Renal cortical epithelial cell (primary cell): ENCODE results near the gene WDR46. TPM values are rescaled to one million over a fixed set of nuclear protein-coding genes. Genes with fewer than 3 reads are reported as not detected.
"Not testable (repeated sequence)": the region's sequence is repeated elsewhere in the genome, so short reads cannot be mapped to it uniquely, and the experiment has no call there.

Source experiments
- DNase-seq: peaks from one replicate; pipeline ENCODE4 v3.0.0-alpha.2; 2011; ENCODE audit warnings: low read depth
- total RNA-seq: library from RNA; depleted of rRNA; stranded (reverse); fragments of >200 nt; gene quantifications from 2 replicates; pipeline ENCODE4 v1.2.3, GENCODE V29; 2014

WDR46 gene
- total RNA-seq, 1 donor from 2014 or later: 54.6 TPM

- DNase-seq: no peak
These were observed 17.9 kb downstream of the WDR46 start for GRCh38 chr6:33271117-33271467.

GRCh38 chr6:33264015-33264414 is 25.0 kb downstream of the WDR46 start:
- DNase-seq: no peak

DNA sequence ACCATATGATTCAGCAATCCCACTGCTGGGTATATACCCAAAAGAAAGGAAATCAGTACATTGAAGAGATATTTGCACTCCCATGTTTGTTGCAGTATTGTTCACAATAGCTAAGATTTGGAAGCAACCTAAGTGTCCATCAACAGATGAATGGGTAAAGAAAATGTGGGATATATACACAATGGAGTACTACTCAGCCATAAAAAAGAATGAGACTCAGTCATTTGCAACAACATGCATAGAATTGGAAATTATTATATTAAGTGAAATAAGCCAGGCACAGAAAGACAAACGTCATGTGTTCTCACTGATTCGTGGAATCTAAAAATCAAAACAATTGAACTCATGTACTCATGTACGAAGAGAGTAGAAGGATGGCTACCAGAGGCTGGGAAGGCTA is 26.5 kb downstream of the WDR46 start:
- DNase-seq: not testable (repeated sequence)

- no peak for DNase-seq
These were observed 30.0 kb downstream of the WDR46 start for GRCh38 chr6:33259032-33259431.

DNA sequence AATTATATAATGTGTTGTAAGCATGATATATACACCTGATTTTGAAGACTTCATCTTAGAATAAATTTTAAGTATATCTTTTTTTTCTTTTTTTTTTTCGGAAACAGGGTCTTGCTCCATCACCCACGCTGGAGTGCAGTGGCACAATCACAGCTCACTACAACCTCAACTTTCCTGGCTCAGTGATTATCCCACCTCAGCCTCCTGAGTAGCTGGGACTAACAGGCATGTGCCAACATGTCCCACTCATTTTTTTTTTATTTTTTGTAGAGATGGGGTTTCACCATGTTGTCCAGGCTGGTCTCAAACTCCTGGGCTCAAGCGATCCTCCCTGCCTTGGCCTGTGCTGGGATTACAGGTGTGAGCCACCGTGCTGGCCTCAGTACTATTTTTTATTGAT is 34.4 kb downstream of the WDR46 start:
- no peak for DNase-seq

DNA sequence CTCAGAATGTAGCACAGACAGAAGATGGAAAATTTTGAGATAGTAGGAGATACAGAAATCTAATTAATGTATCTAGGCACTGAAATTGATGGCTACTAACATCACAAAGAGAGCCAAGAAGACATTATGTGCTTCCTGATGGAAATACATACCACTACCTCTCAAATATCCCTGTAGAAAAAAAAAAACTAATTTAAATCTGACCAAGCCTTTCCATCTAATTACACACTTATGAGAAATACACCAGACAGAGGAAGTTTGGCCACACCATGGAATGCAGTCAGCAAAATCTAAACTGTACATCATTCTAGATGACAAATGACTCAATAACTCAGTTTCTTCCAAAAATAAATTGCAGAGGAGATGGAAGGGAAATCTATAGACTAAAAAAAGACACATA is 36.3 kb downstream of the WDR46 start:
- DNase-seq: no peak

- DNase-seq: no peak
These were observed 37.5 kb downstream of the WDR46 start for GRCh38 chr6:33251395-33252012.

DNA sequence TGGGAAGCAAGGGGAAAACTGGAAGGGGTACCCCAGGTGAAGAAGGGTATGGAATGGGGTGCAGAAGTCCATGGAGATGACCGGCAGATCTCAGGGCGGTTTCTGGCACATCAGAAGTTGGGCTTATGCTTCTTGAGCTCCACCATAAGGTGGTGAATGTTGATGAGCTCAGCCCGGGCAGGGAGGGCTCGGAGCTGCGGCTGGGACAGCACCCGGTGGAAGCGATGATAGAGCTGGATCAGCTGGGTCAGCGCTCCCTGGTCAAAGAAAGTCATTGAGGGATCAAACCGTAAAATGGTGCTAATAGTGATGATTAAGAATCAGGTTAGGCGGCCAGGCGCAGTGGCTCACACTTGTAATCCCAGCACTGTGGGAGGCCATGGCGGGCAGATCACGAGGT is 38.3 kb downstream of the WDR46 start:
- no peak for DNase-seq

DNA sequence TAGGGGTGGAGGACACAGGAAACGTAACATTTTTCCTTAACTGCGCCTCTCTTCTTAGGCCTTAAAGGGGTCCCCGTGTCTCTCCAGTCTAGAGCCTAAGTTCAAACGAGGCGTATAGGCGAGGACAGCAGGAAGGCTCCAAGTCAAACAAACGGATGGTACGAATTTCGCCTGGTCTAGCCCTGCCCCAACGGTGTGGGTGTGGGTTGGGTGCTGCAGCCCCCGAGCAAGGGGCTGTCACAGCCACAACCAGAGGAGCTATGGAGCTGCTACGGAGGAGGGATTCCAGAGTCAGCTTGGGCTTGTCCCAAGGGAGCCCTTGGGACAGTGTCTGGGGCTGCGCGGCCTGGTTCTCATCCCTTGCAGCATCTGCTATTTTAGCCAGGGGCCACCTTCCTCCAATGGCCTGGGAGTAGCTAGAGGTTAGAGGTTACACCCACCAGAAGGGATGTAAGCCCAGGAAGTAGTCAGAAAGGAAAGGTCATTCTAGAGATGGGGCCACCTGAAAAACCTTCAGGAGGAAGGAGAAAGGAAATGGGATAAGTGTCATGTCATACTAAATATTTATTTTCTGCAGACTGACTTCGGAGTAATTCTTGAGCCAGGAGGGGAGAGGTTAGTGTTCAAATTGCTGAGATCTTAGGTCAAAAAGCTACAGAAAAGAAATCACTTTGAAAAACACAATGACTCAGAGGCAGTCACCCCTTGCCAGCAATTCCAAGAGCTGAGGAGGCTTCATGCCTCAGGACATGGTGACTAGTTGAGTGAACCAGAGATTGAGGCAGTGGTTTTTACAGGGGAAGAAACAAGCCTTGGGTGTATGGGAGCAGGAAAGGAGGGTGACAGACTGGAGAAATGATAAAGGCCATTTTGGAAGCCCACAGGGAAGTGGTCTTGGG is 39.1 kb downstream of the WDR46 start:
- DNase-seq: peak; percentile 95

DNA sequence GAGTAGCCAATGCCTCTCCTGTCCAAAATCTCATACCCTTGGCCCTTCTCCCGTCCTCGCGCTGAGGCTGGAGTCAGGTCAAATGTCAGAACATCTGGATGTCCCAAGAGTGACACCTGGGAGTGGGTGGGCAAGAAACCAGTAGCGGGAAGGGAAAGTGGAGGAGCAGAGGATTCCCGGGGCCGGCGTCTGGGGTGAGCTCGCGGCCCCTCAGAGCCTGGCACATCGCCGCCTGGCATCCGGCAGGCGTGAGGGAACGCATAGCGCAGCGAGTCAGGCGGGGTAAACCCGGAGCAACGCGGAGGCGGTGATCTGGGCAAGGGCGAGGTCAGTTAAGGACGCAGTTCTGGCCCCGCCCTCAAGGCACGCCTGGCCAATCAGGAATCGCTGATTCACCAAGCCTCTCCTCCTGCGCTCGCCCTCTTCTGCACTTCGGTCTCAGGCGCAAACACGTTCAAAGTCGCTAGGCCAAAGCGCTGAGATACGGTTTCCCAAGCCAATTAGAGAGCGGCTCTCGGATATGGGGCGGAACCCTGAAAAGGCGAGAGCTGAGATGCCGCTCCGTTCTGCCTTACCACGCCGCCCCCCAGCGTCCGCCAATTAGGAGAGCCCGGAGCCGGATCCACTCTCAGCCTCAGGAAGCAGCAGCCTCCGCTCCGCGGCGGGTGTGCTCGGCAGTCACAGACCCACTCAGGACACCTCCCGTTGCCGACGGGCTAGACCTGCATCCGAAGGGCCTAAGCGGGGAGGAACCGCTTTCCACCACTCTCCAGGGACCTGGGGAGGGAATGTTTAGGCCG is 39.9 kb downstream of the WDR46 start:
- peak; percentile 98 for DNase-seq

- DNase-seq: no peak
These were observed 40.5 kb downstream of the WDR46 start for GRCh38 chr6:33248643-33248931.

DNA sequence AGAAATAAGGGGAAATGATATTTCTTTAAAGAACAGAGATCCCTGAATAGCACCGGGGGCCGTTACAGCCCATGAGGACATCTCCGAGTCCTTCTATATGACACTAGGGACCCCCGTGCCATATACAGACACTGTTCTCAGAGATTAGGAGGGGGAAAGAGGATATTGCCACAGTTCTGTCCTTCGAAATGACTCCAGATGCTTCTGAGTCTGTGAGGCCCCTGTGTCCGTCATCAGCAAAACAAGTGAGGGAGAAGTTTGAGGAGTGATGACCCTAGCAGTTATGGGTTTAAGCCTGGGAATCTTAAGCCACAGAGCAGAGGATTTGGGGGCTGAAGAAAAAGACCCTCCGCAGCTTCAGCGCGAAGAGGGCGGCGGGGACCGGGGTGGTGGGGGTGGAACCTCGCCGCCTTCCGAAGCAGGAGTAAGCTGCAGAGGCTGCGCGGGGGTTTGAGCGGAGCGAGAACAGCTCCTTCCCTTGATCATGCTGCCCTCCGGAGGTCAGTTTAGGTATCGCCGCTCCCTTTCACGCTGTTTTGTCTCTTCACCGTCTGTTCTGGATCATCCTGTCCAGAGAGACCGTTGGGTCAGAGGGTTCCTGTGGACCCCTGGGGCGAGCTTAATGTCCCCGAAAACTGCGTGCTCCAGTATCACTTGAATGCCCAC is 40.9 kb downstream of the WDR46 start:
- peak; percentile 62 for DNase-seq

DNA sequence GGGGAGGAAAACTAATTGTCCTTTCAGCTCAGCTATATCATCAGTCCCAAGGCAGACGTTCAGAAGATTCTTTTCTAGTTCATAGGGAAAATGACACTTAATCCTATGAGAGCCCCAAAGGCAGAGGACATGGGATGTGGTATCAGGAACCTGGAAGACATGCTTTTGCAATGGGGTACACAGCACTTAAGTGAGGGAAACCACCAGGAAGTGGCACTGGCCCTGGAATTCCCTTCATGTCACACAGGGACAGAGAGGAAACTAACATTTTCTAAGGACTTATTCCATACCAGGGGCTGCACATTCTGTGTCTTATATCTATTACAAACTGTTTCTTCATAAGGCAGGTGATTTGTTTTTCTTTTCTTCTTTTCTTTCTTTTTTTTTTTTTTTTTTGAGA is 45.6 kb downstream of the WDR46 start:
- DNase-seq: no peak

- DNase-seq: no peak
These were observed 47.1 kb downstream of the WDR46 start for GRCh38 chr6:33241968-33242367.

DNA sequence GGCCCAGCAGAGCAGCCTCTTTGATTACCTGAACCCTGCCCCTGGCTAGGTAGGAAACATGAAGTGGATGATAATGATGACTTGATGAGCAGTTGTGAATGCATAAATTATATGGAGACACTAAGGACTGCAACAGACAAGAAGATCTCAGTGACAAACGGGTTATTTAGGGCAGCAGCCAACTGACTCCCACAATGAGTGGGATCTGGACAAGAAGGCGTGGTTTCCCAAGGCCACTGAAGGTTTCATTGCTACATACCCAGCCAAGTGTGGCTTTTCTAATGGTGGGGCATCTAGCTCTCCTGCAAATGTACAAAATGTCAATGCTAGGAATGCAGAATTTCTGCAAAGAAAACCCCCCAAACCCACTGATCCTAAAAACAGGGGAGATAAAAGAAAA is 51.3 kb downstream of the WDR46 start:
- DNase-seq: no peak

DNA sequence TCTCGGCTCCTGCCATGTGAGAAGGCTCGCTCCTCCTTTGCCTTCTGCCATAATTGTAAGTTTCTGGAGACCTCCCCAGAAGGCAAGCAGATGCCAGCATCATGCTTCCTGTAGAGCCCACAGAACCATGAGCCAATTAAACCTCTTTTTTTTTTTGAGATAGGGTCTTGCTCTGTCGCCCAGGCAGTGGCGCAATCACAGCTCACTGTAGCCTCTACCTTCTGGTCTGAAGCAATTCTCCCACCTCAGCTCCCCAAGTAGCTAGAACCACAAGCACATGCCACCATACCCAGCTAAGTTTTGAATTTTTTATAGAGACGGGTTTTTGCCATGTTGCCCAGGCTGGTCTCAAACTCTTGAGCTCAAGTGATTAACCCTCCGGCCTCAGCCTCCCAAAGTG is 52.2 kb downstream of the WDR46 start:
- no peak for DNase-seq

DNA sequence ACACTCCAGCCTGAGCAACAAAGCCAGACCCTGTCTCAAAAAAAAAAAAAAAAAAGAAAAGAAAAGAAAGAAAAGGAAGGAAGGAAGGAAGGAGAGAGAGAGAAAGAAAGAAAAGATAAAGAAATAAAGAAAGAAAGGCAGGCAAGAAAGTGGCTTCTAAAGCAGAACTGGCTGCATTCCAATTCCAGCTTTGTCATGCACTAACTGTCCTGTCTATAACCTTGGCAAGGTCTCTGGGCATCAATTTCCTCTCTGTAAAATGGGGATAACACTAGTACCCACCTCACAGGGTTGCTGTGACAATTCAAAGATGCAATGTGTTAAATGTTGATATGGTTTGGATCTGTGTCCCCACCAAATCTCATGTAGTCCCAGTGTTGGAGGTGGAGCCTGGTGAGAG is 52.7 kb downstream of the WDR46 start:
- no peak for DNase-seq

DNA sequence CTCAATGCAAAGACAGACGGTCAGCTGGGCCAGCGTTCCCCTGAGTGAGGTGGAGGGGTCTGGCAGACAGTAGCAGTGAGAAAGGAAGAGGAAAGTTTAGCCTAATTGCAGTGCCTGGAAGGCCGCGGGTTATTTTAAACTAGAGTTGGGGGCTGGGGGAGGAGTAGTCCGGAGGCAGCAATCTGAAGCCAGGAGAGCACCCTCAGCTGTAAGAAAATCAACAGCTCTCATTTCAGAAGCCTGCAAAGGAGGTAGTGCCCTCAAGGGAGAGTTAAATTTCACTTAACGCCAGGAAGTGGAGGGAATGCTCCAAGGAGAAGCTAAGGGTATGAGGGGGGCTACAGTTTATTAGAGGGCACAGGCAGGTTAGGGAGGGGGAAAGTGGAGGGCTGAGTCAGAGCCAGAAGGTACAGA is 53.8 kb downstream of the WDR46 start:
- DNase-seq: no peak
